GM18499 (cell line): ENCODE data around the gene AGL.
"Not testable (repeated sequence)": the region's sequence is repeated elsewhere in the genome, so short reads cannot be mapped to it uniquely, and the experiment has no call there.

Experiments
- ATAC-seq: cut with Tn5 transposase; IDR thresholded peaks from one replicate; pipeline ENCODE4 v1.9.1; 2021; ENCODE audit warnings: moderate number of reproducible peaks; ENCODE audit not compliant: insufficient read depth, unreplicated experiment

The AGL gene

DNA sequence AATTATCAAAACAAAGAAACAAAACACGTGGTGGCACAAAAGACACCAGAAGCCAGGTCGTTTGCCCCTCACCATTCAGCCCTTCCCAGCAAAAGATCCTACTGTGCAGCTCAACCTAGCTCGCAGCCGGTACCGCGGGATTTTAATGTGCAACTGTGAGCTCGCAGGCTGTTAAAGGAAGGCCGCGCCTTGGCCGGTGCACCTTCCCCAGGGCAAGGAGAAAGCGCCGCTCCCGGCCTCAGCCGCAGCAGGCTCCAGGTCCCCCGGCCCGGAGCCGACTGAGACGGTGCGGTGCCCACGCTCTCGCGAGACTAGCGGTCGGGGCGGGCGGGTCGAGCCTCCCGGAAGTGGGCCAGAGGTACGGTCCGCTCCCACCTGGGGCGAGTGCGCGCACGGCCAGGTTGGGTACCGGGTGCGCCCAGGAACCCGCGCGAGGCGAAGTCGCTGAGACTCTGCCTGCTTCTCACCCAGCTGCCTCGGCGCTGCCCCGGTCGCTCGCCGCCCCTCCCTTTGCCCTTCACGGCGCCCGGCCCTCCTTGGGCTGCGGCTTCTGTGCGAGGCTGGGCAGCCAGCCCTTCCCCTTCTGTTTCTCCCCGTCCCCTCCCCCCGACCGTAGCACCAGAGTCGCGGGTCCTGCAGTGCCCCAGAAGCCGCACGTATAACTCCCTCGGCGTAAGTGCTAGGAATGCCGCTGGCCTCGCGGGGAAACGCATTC is at the start of gene AGL:
Gene AGL (plus strand): TSS at position 618 of the 715 bp plus-strand sequence. CDS start 682 bp downstream, outside the sequence.
- peak; percentile 86 for ATAC-seq

DNA sequence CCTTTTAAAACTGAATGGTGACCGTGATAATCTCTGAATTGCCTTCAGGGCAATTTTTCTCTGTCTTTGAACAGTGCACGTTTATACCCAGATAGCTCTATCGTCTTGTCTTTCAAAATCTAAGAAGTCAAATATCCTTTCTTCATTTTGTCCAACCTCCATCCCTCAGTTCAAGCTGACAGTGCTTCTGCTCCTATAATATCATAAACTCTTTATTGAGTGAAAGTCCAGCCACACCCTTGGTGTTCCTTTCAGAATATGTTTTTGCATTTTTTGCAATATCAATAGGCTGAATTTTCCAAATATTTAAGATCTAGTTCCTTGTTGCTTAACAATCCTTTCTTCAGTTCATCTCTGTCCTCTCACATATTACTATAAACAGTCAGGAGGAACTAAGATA is 48.6 kb upstream of the AGL start:
- no peak for ATAC-seq

DNA sequence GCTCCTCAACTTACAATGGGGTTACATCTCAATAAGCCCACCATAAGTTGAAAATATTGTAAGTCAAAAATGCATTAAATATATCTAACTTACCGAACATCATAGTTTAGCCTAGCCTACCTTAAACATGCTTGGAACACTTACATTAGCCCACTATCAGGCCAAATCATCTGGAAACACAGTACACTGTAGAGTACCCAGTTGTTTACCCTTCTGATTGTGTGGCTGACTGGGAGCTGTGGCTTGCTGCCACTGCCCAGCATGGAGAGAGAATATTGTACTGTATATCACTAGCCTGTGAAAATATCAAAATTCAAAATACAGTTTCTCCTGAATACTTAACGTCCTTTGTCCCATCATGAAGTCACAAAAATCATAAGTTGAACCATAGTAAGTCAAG is 43.3 kb upstream of the AGL start:
- ATAC-seq: no peak

DNA sequence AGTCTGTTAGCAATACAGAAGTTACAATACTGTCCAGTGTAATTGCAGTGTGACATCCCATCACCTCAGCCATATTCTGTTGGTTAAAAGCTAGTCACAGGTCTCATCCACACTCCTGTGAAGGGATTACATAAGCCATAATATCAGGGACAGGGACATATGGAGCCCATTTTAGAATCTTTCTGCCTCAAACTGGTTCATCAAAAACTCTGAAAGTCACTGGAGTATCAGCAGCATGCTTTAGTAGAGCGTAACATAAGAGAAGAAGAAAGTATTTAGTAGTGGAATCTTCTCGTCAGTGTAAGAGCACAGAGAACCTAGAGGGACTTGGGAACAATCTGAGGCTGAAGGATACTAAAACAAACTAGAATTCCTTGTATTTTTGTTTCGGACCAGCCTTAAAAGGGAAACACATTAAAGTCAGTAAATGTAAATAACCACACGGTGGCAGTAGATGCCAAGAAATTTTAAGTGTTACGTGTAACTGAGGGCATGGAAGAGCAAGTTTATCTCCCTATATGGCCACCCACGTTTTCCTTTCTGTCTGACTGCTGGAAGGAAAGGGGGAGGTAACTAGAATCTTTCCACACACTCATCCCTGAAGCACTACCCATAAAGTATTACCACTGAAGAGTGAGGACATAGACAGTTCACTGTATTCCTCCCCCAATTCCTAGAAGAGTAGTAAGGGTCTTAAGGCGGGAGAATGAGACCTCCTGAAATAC is 41.6 kb upstream of the AGL start:
- peak; percentile 96 for ATAC-seq

DNA sequence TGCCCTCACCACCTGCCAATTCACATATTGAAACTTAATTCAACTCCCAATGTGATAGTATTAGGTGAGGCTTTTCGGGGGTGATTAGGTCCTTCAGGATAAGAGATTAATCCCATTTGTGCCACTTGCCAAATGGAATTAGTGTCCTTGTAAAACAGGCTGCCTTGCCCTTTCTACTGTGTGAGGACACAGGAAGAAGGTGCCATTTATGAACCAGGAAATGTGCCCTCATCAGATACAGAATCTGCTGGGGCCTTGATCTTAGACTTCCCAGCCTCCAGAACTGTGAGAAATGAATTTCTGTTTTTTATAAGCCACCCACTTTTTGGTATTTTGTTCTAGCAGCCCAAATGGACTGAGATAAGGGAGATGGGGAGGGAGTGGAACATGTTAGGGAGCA is 39.1 kb upstream of the AGL start:
- no peak for ATAC-seq

DNA sequence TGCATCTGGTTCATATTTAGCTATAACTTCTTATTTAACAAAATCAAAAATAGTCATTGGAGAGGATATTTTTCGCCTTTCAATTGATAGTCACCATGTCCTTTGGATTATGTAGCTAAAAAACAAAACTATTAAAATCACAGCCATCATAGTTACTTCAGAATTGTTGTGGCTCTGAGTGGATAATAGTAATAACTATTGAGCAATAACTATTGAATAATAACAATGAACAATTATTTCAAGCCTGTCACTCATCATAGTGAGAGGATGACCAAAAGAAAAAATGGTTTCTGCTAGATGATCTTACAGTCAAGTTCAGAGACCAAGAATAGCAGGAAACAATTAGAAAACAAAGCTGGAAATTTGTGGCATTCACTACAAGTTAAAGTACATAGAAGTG is 38.4 kb upstream of the AGL start:
- no peak for ATAC-seq

DNA sequence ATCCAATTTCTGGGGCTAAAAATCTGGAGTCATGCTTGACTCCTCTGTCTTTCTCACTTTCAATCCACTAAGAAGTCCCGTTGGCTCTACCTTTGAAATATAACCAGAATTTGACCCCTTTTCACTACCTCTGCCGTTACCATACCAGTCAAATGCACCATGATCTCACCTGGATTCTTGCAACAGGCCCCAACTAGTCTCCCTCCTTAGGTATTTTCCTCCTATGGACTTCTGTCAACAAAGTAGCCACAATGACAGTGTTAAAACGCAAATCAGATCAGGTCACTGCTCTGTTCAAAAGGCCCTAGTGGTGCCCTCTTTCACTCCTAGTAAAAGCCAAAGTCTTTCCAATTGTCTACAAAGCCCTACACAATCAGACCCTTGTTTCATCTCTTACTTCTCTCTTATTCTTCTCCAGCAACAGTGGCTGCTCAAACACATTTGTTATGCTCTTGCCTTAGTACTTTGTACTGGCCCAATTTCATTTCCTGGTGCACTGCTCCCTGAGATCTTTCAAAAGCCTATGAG is 35.7 kb upstream of the AGL start:
- ATAC-seq: no peak

DNA sequence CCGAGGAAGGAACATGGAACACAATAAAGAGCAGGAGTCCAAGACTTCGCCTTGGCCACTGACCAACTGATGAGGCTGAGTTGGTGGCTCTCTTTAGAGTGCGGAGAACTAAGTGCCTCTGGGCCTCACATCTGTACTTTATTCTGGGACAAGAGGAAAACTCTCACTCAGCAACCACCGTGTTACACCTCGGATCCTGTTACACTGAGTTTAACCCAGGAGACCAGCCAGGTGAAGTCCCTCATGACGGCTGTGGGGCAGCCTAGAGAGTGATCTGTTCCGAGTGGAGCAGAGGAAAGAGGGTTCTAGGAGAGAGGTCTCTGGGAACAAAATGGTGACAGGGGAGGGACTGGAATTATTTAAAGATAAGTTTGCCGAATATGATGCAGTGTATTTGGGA is 33.5 kb upstream of the AGL start:
- no peak for ATAC-seq

DNA sequence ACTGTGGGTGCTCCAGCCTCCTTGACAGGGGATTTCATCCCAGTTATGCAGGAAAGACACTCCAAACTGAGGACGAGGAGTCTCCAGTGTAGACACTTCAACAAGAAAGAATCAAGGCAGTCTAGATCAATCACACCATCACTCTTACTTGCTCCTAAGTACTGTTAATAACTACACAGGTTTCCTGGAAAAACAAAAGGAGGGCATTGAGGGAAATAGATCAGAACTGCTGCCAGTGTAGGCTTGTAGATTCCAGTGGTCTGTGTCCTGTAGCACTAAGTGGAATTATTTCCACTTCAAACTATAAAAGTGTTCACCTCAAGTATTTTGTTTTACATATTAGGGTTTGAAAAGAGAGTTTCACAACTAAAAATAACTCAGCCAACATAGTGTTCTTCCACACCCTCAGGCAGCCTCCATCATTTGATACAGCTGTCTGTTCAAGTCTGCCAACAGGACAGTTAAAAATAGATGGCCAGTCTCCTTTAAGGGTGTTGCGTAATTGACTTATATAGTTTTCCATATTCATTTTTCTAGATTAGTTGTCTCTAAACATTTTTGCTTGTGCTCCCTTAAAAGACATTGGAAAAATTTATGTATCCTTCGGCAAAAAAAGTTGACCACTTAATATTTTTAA is 32.0 kb upstream of the AGL start:
- ATAC-seq: no peak

DNA sequence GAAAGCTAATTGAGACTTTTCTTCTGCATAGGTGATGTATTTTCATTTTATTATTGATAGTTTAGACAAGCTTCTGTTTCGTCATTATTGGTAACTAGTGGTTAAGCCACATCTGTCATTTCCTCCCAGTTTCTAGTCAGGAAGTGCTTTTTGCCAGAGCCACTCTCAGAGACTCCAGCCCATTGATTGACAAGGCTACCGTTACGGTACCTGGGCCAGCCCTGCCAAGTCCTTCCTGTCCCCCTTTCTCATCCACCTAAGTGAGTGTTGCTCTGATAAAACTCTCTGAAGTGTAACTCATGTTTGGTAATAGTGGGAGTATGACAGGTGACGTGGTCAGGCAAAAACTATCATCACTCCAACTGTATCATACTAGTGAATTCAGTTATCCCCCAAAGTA is 29.6 kb upstream of the AGL start:
- ATAC-seq: no peak

DNA sequence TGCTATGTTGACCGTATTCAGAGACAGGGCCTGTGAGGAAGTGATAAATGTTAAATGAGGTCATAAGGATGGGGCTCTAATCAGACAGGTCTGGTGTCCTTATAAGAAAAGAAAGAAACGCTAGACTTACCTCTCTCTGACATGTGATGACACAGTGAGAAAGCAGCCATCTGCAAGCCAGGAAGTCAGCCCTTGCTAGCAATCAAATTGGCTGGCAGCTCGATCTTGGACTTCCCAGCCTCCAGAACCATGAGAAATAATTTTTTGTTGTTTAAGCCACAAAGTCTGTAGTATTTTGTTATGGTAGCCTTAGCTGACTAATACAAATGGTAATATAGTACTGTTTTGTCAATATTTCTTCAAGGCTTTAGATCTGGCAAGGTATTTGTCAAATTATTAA is 25.1 kb upstream of the AGL start:
- no peak for ATAC-seq

DNA sequence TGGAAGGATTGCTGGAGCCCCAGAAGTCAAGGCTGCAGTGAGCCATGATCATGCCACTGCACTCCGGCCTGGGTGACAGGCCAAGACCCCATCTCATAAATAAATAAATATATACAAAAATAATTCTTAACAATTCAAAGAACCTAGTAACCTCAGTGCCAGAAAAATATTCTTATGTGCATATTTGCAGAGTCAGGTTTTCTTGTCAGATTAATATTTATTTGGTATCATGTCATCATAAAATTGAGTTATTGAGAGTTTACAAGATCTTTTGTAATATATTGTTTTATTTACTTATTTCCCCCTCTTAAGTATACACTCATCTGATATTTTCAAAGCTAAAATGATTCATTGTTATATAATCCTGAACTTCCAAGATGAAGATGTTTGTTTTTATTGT is 24.5 kb upstream of the AGL start:
- no peak for ATAC-seq

DNA sequence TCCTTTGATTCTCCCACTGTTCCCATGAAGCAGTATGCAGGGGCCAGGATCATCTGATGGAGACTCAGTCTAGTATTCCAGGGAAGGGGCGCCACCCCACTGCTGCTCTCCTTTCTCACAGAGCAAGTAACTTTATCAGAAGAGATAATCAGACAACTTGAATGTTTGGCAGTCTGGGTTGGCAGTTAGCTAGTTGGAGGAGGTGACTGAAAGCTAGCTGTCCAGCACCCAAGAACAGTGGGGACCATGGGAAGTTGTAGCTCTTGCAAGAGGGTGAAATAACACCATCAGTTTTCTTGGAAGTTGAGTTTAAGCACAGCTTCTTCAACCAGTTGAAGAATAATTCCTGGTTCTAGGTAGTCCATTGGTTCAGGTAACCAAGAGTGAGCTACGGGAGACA is 22.2 kb upstream of the AGL start:
- ATAC-seq: no peak

DNA sequence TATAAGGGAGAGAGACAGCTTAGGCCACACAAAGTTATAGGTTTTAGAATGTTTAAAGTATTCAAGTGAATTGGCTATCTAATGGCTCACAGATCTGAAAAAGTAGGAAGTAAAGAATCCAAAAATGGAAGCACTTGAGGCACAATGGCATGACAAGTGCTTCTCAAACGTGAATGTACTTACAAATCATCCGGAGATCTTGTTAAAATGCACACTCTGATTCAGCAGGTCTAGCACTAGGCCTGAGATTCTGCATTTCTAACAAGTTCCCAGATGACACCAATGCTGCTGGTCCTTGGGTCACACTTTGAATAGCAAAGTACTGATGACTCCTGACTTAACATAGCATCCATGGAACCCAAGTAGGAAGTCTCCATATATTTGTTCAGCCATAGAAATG is 20.9 kb upstream of the AGL start:
- no peak for ATAC-seq

DNA sequence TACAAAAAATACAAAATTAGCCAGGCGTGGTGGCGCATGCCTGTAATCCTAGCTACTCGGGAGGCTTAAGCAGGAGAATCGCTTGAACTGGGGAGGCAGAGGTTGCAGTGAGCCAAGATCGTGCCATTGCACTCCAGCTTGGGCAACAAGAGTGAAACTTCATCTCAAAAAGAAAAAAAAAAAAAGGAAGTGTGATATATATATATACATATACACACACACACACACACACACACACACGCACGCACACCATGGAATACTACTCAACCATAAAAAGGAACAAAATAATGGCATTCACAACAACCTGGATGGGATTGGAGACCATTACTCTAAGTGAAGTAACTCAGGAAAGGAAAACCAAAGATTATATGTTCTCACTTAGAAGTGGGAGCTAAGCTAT is 16.2 kb upstream of the AGL start:
- ATAC-seq: not testable (repeated sequence)

DNA sequence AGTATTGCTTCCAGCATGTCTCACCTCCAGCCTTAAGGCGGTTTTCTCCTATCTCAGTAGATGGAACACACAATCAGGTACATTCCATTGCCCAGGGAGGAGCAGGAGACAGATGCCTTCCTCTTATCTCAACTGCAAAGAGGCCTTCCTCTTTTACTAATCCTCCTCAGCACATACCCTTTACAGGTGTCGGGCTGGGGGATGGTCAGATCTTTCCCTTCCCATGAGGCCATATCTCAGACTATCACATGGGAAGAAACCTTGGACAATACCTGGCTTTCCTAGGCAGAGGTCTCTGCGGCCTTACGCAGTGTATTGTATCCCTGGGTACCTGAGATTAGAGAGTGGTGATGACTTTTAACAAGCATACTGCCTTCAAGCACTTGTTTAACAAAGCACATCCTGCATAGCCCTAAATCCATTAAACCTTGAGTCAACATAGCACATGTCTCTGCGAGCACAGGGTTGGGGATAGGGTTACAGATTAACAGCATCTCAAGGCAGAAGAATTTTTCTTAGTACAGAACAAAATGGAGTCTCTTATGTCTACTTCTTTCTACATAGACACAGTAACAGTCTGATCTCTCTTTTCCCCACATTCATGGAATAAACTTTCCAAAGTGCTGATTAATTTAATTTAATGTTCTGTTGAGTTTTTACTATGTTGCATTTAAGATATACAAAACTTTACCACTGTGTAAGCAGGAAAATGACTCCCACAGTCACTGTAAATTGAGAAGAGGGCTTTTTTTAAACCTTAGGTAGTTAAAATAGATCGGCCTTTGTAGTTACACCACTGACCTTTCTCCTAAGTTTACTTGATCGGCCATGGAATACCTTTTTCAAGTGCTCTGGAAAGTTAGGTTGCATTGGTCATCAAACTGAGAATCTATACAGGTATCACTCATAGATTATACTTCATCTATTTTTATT is 13.7 kb upstream of the AGL start:
- ATAC-seq: not testable (repeated sequence)

DNA sequence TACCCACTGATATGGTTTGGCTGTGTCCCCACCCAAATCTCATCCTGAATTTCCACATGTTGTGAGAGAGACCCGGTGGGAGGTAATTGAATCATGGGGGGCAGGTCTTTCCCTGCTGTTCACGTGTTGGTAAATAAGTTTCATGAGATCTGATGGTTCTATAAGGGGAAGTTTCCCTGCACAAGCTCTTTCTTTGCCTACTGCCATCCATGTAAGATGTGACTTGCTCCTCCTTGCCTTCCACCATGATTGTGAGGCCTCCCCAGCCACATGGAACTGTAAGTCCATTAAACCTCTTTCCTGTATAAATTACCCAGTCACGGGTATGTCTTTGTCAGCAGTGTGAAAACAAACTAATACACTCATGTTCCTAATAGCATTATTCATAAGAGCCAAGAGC is 9.8 kb upstream of the AGL start:
- not testable (repeated sequence) for ATAC-seq

DNA sequence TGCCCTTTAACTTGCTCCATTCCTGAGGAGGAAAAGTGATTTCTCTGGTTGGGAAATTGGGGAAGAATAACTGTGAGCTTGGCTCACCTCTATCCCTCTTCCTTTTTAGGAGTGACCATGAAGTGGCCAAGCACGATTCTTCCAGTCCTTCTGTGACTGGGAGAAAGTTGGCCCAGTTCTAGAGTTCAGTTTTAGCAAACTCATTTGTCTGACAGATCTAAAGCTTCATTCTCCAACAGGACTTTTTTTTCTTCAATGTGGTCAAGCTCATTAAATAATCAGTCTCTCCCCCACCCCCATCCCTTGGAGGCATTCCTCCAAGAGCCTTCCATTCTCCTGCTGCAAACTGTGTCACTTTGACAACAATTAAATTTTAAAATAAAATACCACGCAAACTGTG is 6.4 kb upstream of the AGL start:
- ATAC-seq: no peak

DNA sequence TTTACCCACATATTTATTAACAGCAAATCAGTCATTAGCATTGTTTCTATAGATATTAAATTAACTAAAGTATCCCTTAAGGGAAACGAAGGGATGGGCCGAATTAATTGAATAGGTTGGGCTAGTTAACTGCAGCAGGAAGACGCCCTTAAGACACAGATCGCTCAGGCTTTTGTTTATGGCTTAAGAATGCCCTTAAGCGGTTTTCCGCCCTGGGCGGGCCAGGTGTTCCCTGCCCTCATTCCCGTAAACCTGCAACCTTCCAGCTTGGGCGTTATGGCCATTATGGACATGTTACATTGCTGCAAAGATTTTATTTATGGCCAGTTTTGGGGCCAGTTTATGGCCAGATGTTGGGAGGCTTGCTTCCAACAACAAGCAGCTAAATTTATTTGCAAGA is 5.0 kb upstream of the AGL start:
- not testable (repeated sequence) for ATAC-seq

DNA sequence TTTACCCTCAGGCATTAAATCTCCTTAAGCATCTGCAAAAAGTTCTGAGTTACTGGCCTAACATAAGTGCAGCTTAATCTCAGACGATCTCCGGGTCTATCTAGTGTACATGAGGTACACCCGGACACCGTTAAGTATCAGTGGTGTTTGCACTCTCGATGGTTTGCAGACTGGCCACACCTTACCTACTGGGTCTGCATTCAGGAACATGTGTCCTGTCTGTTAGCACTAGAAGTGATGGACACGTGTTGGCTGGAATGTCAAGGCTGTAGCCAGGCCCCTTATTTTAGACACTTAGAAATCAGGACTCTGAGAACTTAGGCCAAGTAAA is 783 bp upstream of the AGL start:
- ATAC-seq: no peak
